Choroid plexus epithelial cell (primary cell): ENCODE results near the gene GPNMB.

ENCODE experiments used
- DNase-seq: peaks from one replicate; pipeline ENCODE4 v3.0.0-alpha.2; 2010; ENCODE audit warnings: low read depth
- H3K4me3 ChIP-seq: 2 replicates; pipeline ENCODE4 v1.5.1; 2011; ENCODE audit warnings: low read depth, mild to moderate bottlenecking, control low read depth, low read length, moderate library complexity
- TF ChIP-seq, protein P1 (sequence below): conservative IDR thresholded peaks from 2 replicates; pipeline ENCODE4 v1.5.1; 2011; ENCODE audit warnings: low read depth, mild to moderate bottlenecking, control low read depth, inconsistent platforms, low read length, moderate library complexity

The GPNMB gene

DNA sequence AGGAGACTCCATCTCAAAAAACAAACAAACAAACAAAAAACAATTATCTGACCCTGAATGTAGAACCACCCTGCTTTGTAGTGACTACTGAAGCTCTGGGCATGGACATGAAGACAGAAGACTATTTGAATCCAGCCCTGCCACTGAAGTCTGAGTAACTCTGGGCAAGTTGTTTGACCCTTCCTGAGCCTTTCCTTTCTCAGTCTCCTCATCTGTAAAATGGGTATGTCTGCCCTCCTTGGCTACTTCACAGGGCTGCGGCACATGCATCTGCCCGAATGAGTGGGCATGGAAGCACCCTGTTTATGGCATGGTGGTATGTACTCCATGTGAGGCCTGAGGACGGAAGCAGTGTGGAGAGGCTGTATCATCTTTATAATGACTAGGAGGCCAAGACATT is 30.4 kb downstream of the GPNMB start:
- TF ChIP-seq, protein P1, sequence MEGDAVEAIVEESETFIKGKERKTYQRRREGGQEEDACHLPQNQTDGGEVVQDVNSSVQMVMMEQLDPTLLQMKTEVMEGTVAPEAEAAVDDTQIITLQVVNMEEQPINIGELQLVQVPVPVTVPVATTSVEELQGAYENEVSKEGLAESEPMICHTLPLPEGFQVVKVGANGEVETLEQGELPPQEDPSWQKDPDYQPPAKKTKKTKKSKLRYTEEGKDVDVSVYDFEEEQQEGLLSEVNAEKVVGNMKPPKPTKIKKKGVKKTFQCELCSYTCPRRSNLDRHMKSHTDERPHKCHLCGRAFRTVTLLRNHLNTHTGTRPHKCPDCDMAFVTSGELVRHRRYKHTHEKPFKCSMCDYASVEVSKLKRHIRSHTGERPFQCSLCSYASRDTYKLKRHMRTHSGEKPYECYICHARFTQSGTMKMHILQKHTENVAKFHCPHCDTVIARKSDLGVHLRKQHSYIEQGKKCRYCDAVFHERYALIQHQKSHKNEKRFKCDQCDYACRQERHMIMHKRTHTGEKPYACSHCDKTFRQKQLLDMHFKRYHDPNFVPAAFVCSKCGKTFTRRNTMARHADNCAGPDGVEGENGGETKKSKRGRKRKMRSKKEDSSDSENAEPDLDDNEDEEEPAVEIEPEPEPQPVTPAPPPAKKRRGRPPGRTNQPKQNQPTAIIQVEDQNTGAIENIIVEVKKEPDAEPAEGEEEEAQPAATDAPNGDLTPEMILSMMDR: no peak
- no peak for DNase-seq

DNA sequence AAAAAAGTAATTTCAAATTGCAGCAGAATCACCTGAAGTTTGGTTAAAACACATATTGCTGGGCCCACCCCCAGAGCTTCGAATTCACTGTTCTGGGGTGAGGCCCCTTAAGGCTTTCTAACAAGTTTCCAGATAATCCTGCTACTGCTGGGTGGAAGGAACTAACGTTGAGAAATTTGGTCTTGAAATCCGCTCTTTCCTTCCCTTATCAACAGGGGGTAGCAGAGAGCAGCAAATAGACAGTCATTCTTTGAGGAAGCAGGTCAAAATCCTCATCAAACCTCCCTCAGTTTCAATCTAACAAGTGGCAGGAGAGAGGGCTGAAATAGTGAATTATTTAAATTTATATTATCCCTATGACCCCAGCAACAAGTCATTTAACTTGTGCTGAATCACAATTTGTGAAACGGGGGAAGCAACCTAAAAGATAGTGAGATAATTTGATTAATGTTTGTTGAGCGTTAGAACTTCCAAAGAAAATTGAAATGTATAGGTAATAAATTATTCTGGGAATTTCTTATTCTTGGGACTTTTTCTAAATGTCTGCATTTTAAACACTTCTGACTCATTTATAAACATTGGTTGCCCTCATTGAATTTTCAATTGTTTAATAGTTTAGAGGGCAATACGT is 30.9 kb downstream of the GPNMB start:
- peak; percentile 86 for DNase-seq
- no peak overlapping the region for H3K4me3 ChIP-seq
- TF ChIP-seq, protein P1: peak; percentile 84

More for the DNA sequence above, 30.4 kb downstream of the GPNMB start:
- no peak overlapping the region for H3K4me3 ChIP-seq

DNA sequence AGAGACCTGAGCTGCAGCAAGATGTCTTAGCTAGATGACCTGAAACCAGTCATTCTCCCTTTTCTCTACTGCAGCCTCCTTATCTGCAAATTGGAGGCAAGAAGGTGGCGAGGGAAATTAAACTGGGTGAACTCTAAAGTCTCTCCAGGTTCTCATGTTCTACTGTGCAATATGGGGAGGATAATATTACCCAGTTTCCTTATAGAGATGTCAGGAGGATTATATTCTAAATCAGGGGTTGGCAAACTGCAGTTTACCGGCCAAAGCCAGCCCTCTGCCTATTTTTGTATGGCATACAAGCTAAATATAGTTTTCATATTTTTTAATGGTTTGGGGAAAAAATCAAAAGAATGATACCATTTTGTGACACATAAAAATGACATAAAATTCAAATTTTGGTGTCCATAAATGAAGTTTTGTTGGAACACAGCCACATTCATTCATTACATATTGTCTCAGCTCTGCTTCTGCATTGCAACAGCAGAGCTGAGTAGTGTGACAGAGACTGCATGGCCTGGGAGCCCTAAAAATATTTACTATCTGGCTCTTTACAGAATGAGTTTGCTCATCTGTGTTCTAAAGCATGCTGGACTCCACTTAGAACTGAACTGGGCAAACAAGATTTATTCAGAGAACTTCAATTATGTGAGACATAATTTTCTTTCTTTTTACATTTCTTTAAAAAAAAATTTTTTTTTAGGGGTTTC is 33.4 kb downstream of the GPNMB start:
- DNase-seq: no peak
- H3K4me3 ChIP-seq: no peak overlapping the region
- TF ChIP-seq, protein P1: no peak

DNA sequence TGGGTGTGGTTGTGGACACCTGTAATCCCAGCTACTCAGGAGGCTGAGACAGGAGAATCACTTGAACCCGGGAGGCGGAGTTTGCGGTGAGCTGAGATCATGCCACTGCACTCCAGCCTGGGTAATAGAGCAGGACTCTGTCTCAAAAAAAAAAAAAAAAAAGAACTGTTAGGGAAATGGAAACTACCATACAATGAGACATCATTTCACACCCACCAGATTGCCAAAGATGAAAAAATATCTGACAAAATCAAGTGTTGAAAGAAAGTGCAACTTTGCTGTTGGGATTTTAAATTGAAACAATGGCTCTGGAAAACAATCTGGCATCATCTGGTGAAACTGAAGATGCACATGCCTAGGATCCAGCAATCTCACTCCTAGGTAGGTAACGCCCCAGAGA is 36.5 kb downstream of the GPNMB start:
- no peak for DNase-seq
- TF ChIP-seq, protein P1: no peak
- H3K4me3 ChIP-seq: no peak overlapping the region

DNA sequence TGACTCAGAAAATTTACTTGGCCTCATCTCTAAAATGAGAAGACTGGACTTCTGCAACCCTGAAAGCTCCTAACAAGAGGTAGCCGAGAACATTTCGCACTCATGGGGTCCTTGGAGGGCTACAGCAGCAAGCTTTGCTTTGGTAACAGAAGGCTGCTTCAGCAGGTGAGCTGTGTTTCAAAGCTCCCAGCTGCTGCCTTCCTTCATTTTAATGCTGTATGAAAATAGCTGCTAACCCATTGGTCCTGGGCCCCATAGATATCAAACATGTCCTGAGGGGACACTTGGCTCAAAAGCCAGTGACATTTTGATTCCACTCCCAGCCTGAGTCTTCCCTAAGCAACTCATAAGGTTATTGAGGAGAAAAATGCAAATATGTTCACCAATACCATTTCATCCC is 38.3 kb downstream of the GPNMB start:
- no peak for DNase-seq
- no peak overlapping the region for H3K4me3 ChIP-seq
- TF ChIP-seq, protein P1: no peak

DNA sequence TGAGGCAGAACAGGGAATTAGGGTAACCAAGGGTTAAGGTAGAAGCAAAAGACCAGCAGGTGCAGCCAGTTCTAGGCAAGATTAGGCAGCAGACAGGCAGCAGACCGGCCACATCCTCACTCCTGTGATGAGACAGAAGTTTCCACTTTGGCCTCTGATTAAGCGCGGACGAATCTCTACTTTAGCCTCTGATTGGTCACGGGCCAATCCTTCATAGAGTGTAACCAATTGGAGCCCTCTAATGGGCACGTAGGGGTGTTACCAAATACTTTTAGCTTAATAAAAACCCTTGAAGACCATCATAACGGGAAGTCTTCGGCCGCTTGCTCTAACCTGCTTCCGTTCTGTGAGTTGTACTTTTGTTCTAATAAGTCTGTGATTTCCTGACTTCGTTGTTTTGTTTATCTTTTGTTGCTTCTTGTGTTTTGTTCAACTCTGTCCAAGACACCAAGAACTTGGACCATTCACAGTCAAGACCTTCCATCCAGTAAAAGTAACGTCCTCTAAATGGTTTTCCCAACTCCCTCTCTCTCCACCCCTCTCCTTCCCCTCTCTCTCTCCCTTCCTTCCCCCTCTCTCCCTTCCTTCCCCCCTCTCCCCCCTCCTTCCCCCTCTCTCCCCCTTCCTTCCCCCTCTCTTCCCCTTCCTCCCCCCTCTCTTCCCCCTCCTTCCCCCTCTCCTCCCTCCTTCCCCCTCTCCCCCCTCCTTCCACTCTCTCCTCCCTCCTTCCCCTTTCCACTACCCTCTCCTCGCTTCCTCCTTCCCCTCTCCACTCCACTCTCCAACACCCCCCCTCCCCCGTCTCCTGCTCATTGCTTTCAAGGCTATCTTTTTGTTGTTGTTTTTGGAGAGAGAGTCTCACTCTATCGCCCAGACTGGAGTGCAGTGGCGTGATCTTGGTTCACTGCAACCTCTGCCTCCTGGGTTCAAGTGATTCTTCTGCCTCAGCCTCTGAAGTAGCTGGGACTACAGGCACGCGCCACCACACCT is 39.4 kb downstream of the GPNMB start:
- TF ChIP-seq, protein P1: no peak
- H3K4me3 ChIP-seq: no peak overlapping the region
- DNase-seq: no peak
